Activated T-helper 2 cell treated with anti-CD3 and anti-CD28 coated beads, Interferon-gamma antibody, Interleukin-2, Interleukin-4, amounts not matched to agents 10 μg/mL and 5 μg/mL and 100 μg/mL, durations not matched to agents 14 hours and 24 hours and 36 hours (primary cell): ENCODE measurements around the gene SLC25A44. TPM values are rescaled to one million over a fixed set of nuclear protein-coding genes. Genes with fewer than 3 reads are reported as not detected.

Experiments
- DNase-seq: peaks from one replicate; pipeline ENCODE4 v3.0.0; 2021; ENCODE audit warnings: low spot score
- H3K27ac Mint-ChIP-seq: one replicate; pipeline ENCODE4 v1.8.0; 2021; ENCODE audit warnings: mixed read lengths
- H3K27me3 Mint-ChIP-seq: one replicate; pipeline ENCODE4 v1.8.0; 2021; ENCODE audit warnings: low read depth, mixed read lengths
- H3K36me3 Mint-ChIP-seq: one replicate; pipeline ENCODE4 v1.8.0; 2021; ENCODE audit warnings: low read depth, mixed read lengths
- H3K4me1 Mint-ChIP-seq: one replicate; pipeline ENCODE4 v1.8.0; 2021; ENCODE audit warnings: low read depth, mixed read lengths
- H3K4me3 Mint-ChIP-seq: one replicate; pipeline ENCODE4 v1.8.0; 2021; ENCODE audit warnings: low read depth, mild to moderate bottlenecking, moderate library complexity, mixed read lengths
- H3K9me3 Mint-ChIP-seq: one replicate; pipeline ENCODE4 v1.8.0; 2021; ENCODE audit warnings: mixed read lengths
- intact Hi-C: fragments of 100-400 bp; cut with micrococcal nuclease; formaldehyde crosslinking; loops from one replicate; pipeline ENCODE4 v1.15.1; 2023
- total RNA-seq: library from RNA; stranded (reverse); gene quantifications from 2 replicates; pipeline ENCODE4 v1.2.3, GENCODE V29; 2022

Gene SLC25A44
- total RNA-seq, 1 donor from 2014 or later, result 63.7 TPM

GRCh38 chr1:156153362-156153761 is 40.5 kb upstream of the SLC25A44 start, which contains the start of gene SEMA4A:
Gene SEMA4A (plus strand): TSS chr1:156153585. CDS start chr1:156154579, 994 bp downstream.
- H3K9me3 Mint-ChIP-seq, result no peaks in the 10 kb centered on the region
- H3K36me3 Mint-ChIP-seq, result peaks cover 39% of the 10 kb centered on the region

DNA sequence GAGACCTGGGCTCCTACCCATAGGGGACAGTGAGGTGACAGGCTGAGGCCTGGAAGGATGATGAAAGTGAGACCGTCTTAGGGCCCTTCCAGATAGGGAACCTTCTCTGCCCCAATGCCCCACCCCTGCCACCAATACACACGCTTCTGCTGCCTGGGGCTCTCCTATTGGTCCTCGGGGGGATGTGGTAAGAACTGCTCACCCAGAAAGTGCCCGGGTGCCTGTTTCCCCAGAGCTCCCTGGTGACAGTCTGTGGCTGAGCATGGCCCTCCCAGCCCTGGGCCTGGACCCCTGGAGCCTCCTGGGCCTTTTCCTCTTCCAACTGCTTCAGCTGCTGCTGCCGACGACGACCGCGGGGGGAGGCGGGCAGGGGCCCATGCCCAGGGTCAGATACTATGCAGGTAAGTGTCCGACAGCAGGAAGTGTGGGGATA is 39.6 kb upstream of the SLC25A44 start:
- H3K36me3 Mint-ChIP-seq, result peaks cover 49% of the 10 kb centered on the region
- H3K9me3 Mint-ChIP-seq, result no peaks in the 10 kb centered on the region
- peak; percentile 46 for DNase-seq
- H3K27ac Mint-ChIP-seq, result peak overlapping the region; percentile 89
- H3K4me3 Mint-ChIP-seq, result peak overlapping the region; percentile 92
- intact Hi-C loops, result loop anchor here (5.0 kb wide), 1 partner anchor 38 kb away; the partner anchor contains the start of gene SLC25A44
- no peaks in the 10 kb centered on the region for H3K27me3 Mint-ChIP-seq
- peaks cover 75% of the 10 kb centered on the region for H3K4me1 Mint-ChIP-seq

More at GRCh38 chr1:156153362-156153761, 40.5 kb upstream of the SLC25A44 start, which contains the start of gene SEMA4A:
- intact Hi-C loops, result loop anchor here (1.0 to 5.0 kb wide), 2 partner anchors 8 to 39 kb away; partner anchors contain the start of gene SLC25A44
- no peak for DNase-seq
- Mint-ChIP-seq H3K4me3 (peak within 1 kb of the TSS; percentile 92), H3K4me1 (peaks cover 67% of the 10 kb centered on the region), H3K27ac (peak within 1 kb of the TSS; percentile 89), H3K27me3 (no peaks in the 10 kb centered on the region)

GRCh38 chr1:156155756-156156510 is 38.0 kb upstream of the SLC25A44 start:
- Mint-ChIP-seq H3K27ac (peak overlapping the region; percentile 89), H3K36me3 (peaks cover 64% of the 10 kb centered on the region), H3K4me3 (peak overlapping the region; percentile 92), H3K9me3 (no peaks in the 10 kb centered on the region), H3K4me1 (peaks cover 82% of the 10 kb centered on the region), H3K27me3 (no peaks in the 10 kb centered on the region)
- DNase-seq, result no peak
- intact Hi-C loops, result no loop called here

- Mint-ChIP-seq H3K27me3 (no peaks in the 10 kb centered on the region), H3K4me1 (peaks cover 83% of the 10 kb centered on the region), H3K36me3 (peaks cover 78% of the 10 kb centered on the region), H3K9me3 (no peaks in the 10 kb centered on the region), H3K27ac (peak overlapping the region; percentile 56), H3K4me3 (peak overlapping the region; percentile 65)
- intact Hi-C loops, result no loop called here
- no peak for DNase-seq
Measured at GRCh38 chr1:156157506-156157905, 36.4 kb upstream of the SLC25A44 start.

DNA sequence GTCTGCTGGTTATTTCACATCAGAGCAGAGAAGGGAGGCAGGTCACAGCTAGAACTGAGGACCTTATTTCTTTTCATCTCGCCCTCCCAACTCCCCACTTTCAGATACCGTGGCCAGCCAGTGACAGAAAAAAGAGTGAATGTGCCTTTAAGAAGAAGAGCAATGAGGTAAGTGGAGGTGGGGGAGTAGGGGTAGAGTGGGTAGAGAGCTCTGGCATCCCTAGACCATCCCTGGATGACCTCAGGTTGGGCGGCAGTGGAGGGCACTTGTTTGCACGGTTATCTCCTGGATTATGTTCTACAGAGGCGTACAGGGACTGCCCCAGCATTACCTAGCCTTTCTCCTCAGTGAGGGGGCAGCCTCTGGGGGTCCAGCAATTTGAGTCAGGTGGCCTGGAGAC is 35.9 kb upstream of the SLC25A44 start:
- H3K36me3 Mint-ChIP-seq, result peaks cover 82% of the 10 kb centered on the region
- H3K9me3 Mint-ChIP-seq, result no peaks in the 10 kb centered on the region
- H3K4me3 Mint-ChIP-seq, result peak overlapping the region; percentile 65
- no peak for DNase-seq
- H3K27ac Mint-ChIP-seq, result peak overlapping the region; percentile 56
- no peaks in the 10 kb centered on the region for H3K27me3 Mint-ChIP-seq
- H3K4me1 Mint-ChIP-seq, result peaks cover 80% of the 10 kb centered on the region
- intact Hi-C loops, result no loop called here

DNA sequence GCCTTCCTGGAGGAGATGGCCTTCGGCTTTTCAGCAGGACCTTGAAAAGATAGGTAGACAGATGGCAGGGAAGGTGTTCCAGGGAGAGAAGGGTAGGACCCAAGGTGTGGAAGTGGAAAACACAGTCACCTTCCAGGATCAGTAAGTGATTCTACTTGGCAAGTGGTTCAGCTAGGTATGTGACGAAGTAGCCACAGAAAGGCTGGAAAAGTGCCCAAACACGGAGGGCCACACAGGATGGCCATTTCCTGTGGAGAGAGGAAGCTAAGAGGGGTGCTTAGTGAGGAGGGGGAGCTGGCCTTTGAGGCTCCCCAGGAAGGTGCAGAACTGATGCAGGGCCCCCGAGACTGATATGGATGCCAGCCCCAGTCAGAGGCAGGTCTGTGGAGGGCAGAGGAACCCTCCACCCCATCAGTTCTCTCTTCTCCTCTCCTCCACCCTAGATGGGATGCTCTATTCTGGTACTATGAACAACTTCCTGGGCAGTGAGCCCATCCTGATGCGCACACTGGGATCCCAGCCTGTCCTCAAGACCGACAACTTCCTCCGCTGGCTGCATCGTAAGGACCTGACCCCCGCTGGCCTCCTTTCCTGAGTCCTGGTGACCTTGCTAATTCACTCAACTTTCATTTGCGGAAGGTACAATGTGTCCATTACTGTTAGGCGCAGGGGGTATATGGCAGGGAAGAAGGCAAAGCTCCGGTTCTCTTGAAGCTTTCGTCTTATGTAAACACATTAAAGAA is 33.7 kb upstream of the SLC25A44 start:
- H3K4me3 Mint-ChIP-seq, result peak overlapping the region; percentile 77
- H3K4me1 Mint-ChIP-seq, result peaks cover 73% of the 10 kb centered on the region
- H3K27ac Mint-ChIP-seq, result peak overlapping the region; percentile 93
- peaks cover 3% of the 10 kb centered on the region for H3K9me3 Mint-ChIP-seq
- intact Hi-C loops, result no loop called here
- H3K36me3 Mint-ChIP-seq, result peaks cover 89% of the 10 kb centered on the region
- no peak for DNase-seq
- H3K27me3 Mint-ChIP-seq, result no peaks in the 10 kb centered on the region

DNA sequence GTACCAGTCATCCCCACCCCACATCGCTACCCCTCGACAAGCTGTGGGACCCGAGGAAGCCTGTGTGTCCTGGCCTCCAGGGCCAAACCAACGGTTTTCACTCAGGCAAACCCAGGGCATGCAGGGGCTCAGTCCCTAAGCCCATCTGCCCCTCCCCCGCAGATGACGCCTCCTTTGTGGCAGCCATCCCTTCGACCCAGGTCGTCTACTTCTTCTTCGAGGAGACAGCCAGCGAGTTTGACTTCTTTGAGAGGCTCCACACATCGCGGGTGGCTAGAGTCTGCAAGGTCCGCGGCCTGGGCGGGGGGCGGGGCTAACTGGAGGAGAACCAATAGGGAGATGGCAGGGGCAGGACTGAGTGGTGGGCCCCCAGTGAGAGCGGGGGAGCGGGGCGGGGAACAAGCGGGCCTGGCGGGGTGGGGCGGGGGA is 33.1 kb upstream of the SLC25A44 start:
- peak; percentile 49 for DNase-seq
- intact Hi-C loops, result loop anchor here (1.0 kb wide), 5 partner anchors 7 to 63 kb away; partner anchors contain the start of gene SEMA4A
- Mint-ChIP-seq H3K9me3 (peaks cover 5% of the 10 kb centered on the region), H3K4me3 (peak overlapping the region; percentile 77), H3K4me1 (peaks cover 72% of the 10 kb centered on the region), H3K27ac (peak overlapping the region; percentile 93), H3K36me3 (peaks cover 89% of the 10 kb centered on the region), H3K27me3 (no peaks in the 10 kb centered on the region)

DNA sequence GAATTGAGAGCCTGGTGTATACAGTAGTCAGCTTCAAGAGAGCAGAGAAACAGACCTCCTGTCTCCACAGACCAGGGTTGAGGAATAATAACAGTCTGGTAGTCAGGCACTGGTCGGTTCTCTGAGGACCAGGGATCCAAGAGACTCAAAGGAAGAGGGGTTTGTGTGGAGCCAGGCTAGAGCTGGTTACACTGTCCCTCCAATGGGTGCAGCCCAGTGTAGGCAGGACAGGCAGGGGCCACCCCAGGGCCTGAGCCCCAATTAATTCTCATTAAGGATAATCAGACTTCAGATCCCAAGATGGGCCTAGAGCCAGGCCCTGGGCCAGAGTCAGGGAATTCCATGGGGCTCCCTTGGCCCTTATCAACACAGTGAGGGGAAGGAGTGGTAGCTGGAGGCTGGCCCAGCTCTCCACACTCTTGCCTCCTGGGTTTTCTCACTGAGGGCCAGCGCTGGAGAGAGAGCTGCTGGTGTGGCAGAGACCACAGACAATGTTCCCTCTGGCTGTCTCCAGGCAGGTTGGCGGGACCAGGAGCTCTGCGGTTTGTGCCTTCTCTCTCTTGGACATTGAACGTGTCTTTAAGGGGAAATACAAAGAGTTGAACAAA is 31.4 kb upstream of the SLC25A44 start:
- intact Hi-C loops, result no loop called here
- Mint-ChIP-seq H3K27me3 (no peaks in the 10 kb centered on the region), H3K27ac (peak overlapping the region; percentile 96), H3K4me1 (peaks cover 57% of the 10 kb centered on the region), H3K36me3 (peaks cover 86% of the 10 kb centered on the region), H3K9me3 (peaks cover 5% of the 10 kb centered on the region), H3K4me3 (no peak overlapping the region)
- DNase-seq, result no peak

DNA sequence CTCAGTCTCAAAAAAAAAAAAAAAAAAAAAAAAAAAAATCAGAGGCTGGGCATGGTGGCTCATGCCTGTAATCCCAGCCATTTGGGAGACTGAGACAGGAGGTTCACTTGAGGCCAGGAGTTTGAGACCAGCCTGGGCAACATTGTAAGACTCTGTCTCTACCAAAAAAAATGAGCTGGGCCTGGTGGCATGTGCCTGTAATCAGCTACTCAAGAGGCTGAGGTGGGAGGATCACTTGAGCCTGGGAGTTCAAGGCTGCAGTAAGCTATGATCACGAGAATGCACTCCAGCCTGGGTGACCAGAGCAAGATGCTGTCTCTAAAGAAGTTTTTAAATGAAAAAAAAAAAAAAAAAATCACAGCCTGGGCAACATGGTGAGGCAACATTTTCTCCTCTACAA is 30.2 kb upstream of the SLC25A44 start:
- H3K27ac Mint-ChIP-seq, result no peak overlapping the region
- H3K36me3 Mint-ChIP-seq, result peaks cover 83% of the 10 kb centered on the region
- H3K27me3 Mint-ChIP-seq, result no peaks in the 10 kb centered on the region
- H3K4me1 Mint-ChIP-seq, result peaks cover 46% of the 10 kb centered on the region
- DNase-seq, result no peak
- peaks cover 5% of the 10 kb centered on the region for H3K9me3 Mint-ChIP-seq
- no peak overlapping the region for H3K4me3 Mint-ChIP-seq
- intact Hi-C loops, result no loop called here

DNA sequence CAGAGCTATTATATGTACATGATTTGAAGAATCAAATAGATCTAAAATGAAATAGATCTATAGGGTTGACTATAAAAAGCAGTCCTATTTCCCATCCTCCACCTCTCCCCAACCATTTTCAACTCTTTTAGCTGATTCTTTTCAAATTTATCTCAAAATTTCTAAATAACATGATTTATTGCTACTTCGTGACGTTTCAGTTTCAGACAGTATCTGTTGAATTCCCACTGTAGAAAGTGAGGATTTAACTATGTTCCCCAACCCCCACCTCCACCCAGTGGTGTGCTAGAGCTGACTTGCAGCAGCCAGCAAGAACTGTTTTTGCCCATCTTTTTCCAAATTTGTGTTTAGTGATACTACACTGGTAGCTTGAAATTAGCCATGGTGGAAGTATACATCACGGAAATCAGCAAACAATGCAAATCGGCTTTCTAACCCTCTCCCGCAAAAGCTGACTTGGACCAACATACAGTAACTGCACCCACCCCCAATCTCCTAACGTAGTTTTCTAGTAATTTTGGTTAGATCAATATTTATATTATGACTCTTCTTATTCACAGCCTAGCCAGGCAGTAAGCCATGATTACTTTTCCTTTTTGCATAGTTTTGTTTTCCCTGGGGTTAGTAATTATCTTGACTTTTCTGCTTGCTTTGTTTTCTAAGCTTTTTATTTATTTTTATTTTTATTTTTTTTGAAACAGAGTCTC is 29.6 kb upstream of the SLC25A44 start:
- no peak overlapping the region for H3K4me3 Mint-ChIP-seq
- intact Hi-C loops, result no loop called here
- peaks cover 83% of the 10 kb centered on the region for H3K36me3 Mint-ChIP-seq
- no peak for DNase-seq
- H3K4me1 Mint-ChIP-seq, result peaks cover 41% of the 10 kb centered on the region
- H3K9me3 Mint-ChIP-seq, result peaks cover 5% of the 10 kb centered on the region
- no peaks in the 10 kb centered on the region for H3K27me3 Mint-ChIP-seq
- peak overlapping the region; percentile 42 for H3K27ac Mint-ChIP-seq

GRCh38 chr1:156165083-156165482 is 28.8 kb upstream of the SLC25A44 start:
- H3K27ac Mint-ChIP-seq, result peak overlapping the region; percentile 55
- no peak for DNase-seq
- H3K36me3 Mint-ChIP-seq, result peaks cover 75% of the 10 kb centered on the region
- H3K4me3 Mint-ChIP-seq, result no peak overlapping the region
- peaks cover 5% of the 10 kb centered on the region for H3K9me3 Mint-ChIP-seq
- intact Hi-C loops, result no loop called here
- H3K4me1 Mint-ChIP-seq, result peaks cover 33% of the 10 kb centered on the region
- no peaks in the 10 kb centered on the region for H3K27me3 Mint-ChIP-seq

DNA sequence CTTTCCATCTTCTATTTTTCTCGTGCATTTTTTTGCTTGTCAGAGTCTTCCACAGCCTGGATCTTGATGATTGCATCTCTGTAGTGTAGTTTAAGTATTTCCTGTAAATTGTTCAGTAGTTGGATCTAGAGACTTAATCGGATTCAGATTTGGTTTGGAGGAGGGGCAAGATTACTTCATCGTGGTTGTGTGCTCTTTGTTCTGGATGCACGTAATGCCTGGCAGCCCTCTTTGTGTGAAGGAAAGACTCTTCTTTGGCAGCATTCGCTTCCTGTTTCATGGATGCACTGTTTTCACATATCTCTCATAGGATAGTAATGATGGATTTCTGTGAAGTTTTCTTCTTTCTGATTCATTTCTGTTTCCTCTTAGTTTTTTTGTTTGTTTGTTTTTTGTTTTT is 26.4 kb upstream of the SLC25A44 start:
- Mint-ChIP-seq H3K9me3 (peaks cover 5% of the 10 kb centered on the region), H3K27ac (peak overlapping the region; percentile 39)
- intact Hi-C loops, result no loop called here

More for the DNA sequence above, 26.4 kb upstream of the SLC25A44 start:
- Mint-ChIP-seq H3K36me3 (peaks cover 63% of the 10 kb centered on the region), H3K27me3 (no peaks in the 10 kb centered on the region), H3K4me1 (peaks cover 17% of the 10 kb centered on the region), H3K4me3 (no peak overlapping the region)
- no peak for DNase-seq
